GM12878 (cell line): ENCODE data around the gene TEKT5. TPM values are rescaled to one million over a fixed set of nuclear protein-coding genes. Genes with fewer than 3 reads are reported as not detected.

Experiments used
- ATAC-seq: fragments of 200-7000 bp; cut with Tn5 transposase; 3 replicates; pipeline ENCODE4 v1.9.1; 2020; ENCODE audit warnings: mild to moderate bottlenecking, moderate library complexity
- BruUV-seq: library from RNA; stranded (reverse); fragments of 400-500 nt; replicated peaks from 2 replicates; lab custom pipeline; 2021; lab: Mats Ljungman, UMichigan
- CTCF ChIA-PET: fragments of 300-600 bp; sonication (Branson Sonifier 250); formaldehyde crosslinking; extraction: SDS; loops from one replicate; lab custom pipeline; 2021; ENCODE audit warnings: inconsistent platforms; lab: Yijun Ruan, JAX
- POLR2A ChIA-PET: fragments of 350-600 bp; formaldehyde crosslinking; extraction: SDS; loops from one replicate; lab custom pipeline; 2021; ENCODE audit warnings: inconsistent platforms; lab: Charles Lee
- RAD21 ChIA-PET: fragments of 300-600 bp; sonication (Branson Sonifier 250); formaldehyde crosslinking; loops from one replicate; lab custom pipeline; 2023; ENCODE audit warnings: antibody characterized with exemption; ENCODE audit not compliant: unreplicated experiment; lab: Charles Lee
- SMC1A ChIA-PET: fragments of 300-600 bp; sonication (Branson Sonifier 250); formaldehyde crosslinking; loops from one replicate; lab custom pipeline; 2023; ENCODE audit not compliant: unreplicated experiment, uncharacterized antibody; lab: Charles Lee
- DNase-seq: peaks from one replicate; pipeline ENCODE4 v3.0.0-alpha.2; 2011; ENCODE audit warnings: low read depth, low spot score
- FAIRE-seq: peaks from 3 replicates; lab custom pipeline; 2011; peaks lifted over from hg19 to GRCh38; lab: Jason Lieb, UNC
- H2AFZ ChIP-seq: 2 replicates; pipeline ENCODE4 v1.6.0; 2011; ENCODE audit warnings: low read depth, low read length, control low read depth; ENCODE audit not compliant: control insufficient read depth
- H3K27ac ChIP-seq: 2 replicates; pipeline ENCODE4 v1.5.1; 2011; ENCODE audit warnings: control low read depth; ENCODE audit not compliant: control insufficient read depth, insufficient read depth
- H3K27me3 ChIP-seq, 2 experiments: replicated peaks in 1 of 2; 2 replicates each; pipeline versions ENCODE4 v1.6.0 to v1.6.1; 2011; ENCODE audit warnings: low read length in 1 of 2; ENCODE audit not compliant: control insufficient read depth in 2 of 2, insufficient read depth in 2 of 2
- H3K36me3 ChIP-seq, 2 experiments: 2 replicates each; pipeline ENCODE4 v1.5.1; 2011; ENCODE audit warnings: low read length in 1 of 2; ENCODE audit not compliant: control insufficient read depth in 2 of 2, insufficient read depth in 2 of 2
- H3K4me1 ChIP-seq: 2 replicates; pipeline ENCODE4 v1.6.1; 2011; ENCODE audit warnings: mild to moderate bottlenecking, low read length, moderate library complexity, mixed read lengths; ENCODE audit not compliant: control insufficient read depth, insufficient read depth
- H3K4me2 ChIP-seq: 2 replicates; pipeline ENCODE4 v1.6.0; 2011; ENCODE audit warnings: control low read depth; ENCODE audit not compliant: control insufficient read depth, insufficient read depth
- H3K4me3 ChIP-seq: fragments of 200-600 bp; sonication (generic); 2 replicates; pipeline ENCODE4 v1.5.1; 2016
- H3K79me2 ChIP-seq: 2 replicates; pipeline ENCODE4 v1.6.0; 2011; ENCODE audit warnings: low read length; ENCODE audit not compliant: control insufficient read depth, insufficient read depth
- H3K9ac ChIP-seq: 2 replicates; pipeline ENCODE4 v1.8.0; 2011; ENCODE audit warnings: low read length, control low read depth, mixed read lengths; ENCODE audit not compliant: control insufficient read depth, insufficient read depth
- H3K9me3 ChIP-seq: replicated peaks from 3 replicates; pipeline ENCODE4 v1.5.1; 2011; ENCODE audit warnings: mild to moderate bottlenecking, low read length; ENCODE audit not compliant: control insufficient read depth, insufficient read depth
- H4K20me1 ChIP-seq: 2 replicates; pipeline ENCODE4 v1.6.0; 2011; ENCODE audit not compliant: control insufficient read depth, insufficient read depth
- CBX3 ChIP-seq: fragments of 200-600 bp; sonication (generic); IDR thresholded peaks from 2 replicates; pipeline ENCODE4 v1.6.1; 2016; ENCODE audit warnings: low read depth, borderline replicate concordance
- CHD1 ChIP-seq: IDR thresholded peaks from 2 replicates; pipeline ENCODE4 v1.6.1; 2012; ENCODE audit warnings: low read depth, low read length, improper control_type of control experiment
- CHD4 ChIP-seq: fragments of 200-600 bp; sonication (generic); IDR thresholded peaks from 2 replicates; pipeline ENCODE4 v1.6.1; 2016; ENCODE audit warnings: mild to moderate bottlenecking
- ETV6 ChIP-seq, 2 experiments: fragments of 450-650 bp in 1 of 2; IDR thresholded peaks in 1 of 2; conservative IDR thresholded peaks in 1 of 2; 2 replicates each; pipeline ENCODE4 v1.6.1; 2014; ENCODE audit warnings: antibody characterized with exemption in 1 of 2, borderline replicate concordance in 1 of 2, low read depth in 1 of 2, mild to moderate bottlenecking in 1 of 2, moderate library complexity in 1 of 2
- POLR2AphosphoS2 ChIP-seq: IDR thresholded peaks from 2 replicates; pipeline ENCODE4 v1.6.1; 2011; ENCODE audit warnings: low read depth, mild to moderate bottlenecking, low read length, improper control_type of control experiment, moderate library complexity
- POU2F2 ChIP-seq: IDR thresholded peaks from 3 replicates; pipeline ENCODE4 v1.6.1; 2011; ENCODE audit warnings: low read depth, mild to moderate bottlenecking, low read length, borderline replicate concordance
- STAT3 ChIP-seq: IDR thresholded peaks from 2 replicates; pipeline ENCODE4 v1.6.1; 2011; ENCODE audit warnings: low read depth, low read length, improper control_type of control experiment
- TBL1XR1 ChIP-seq: IDR thresholded peaks from 2 replicates; pipeline ENCODE4 v1.6.1; 2012; ENCODE audit warnings: low read depth, low read length, improper control_type of control experiment
- ZNF207 ChIP-seq: fragments of 450-650 bp; IDR thresholded peaks from 2 replicates; pipeline ENCODE4 v1.6.1; 2014; ENCODE audit warnings: antibody characterized with exemption, mild to moderate bottlenecking, borderline replicate concordance
- ZNF592 ChIP-seq: fragments of 450-650 bp; IDR thresholded peaks from 2 replicates; pipeline ENCODE4 v1.6.1; 2017; ENCODE audit warnings: mild to moderate bottlenecking, moderate library complexity
- WGBS: methylation state at CpG from one replicate; pipeline ENCODE4 v1.1.6; 2016; ENCODE audit warnings: low lambda C conversion rate; ENCODE audit not compliant: insufficient replicate concordance, insufficient coverage; ENCODE audit errors: missing lambda C conversion rate; 5-methylcytosine and 5-hydroxymethylcytosine counted together
- in situ Hi-C: fragments of 300-500 bp; cut with MboI; formaldehyde crosslinking; loops from 9 replicates; pipeline ENCODE4 v1.14.3; 2018; ENCODE audit warnings: mixed read lengths
- intact Hi-C: fragments of 100-400 bp; cut with micrococcal nuclease; formaldehyde crosslinking; loops from one replicate; pipeline ENCODE4 v1.14.2; 2022; ENCODE audit not compliant: unreplicated experiment
- polyA plus RNA-seq, 11 experiments: library from polyadenylated mRNA; depleted of rRNA in 4 of 11; unstranded in 6 of 11; stranded (reverse) in 5 of 11; fragments of >200 nt; fragmentation: Nextera tagmentation in 4 of 11; fragmentation: Illumina TruSeq in 1 of 11; extraction: Ambion mirVana in 4 of 11; extraction: Trizol in 1 of 11; gene quantifications; 1 replicate in 1 of 11; 2 replicates in 10 of 11; pipeline versions ENCODE4 v1.2.1 to v1.2.3, GENCODE V29; 2011 to 2016; ENCODE audit warnings: inconsistent platforms in 2 of 11, missing spikeins in 2 of 11, low read depth in 1 of 11
- total RNA-seq, 4 experiments: library from RNA; depleted of rRNA in 3 of 4; stranded (reverse); fragments of >200 nt in 3 of 4; fragmentation: Illumina TruSeq in 1 of 4; extraction: Trizol in 1 of 4; gene quantifications; 2 replicates each; pipeline versions ENCODE4 v1.2.1 to v1.2.3, GENCODE V29; 2013 to 2021
- TF ChIP-seq, protein P1 (sequence below): fragments of 450-650 bp; formaldehyde crosslinking; IDR thresholded peaks from 2 replicates; pipeline ENCODE4 v1.5.0; 2022; ENCODE audit warnings: mild to moderate bottlenecking, missing genetic modification characterization

TEKT5 gene
- total and polyA plus RNA-seq, 10 of the 15 experiments (the other 5 are each of a cell fraction or from before 2014, with no cell fraction given), result 0.19 to 2.2 (median 0.68) TPM; not detected in 1

DNA sequence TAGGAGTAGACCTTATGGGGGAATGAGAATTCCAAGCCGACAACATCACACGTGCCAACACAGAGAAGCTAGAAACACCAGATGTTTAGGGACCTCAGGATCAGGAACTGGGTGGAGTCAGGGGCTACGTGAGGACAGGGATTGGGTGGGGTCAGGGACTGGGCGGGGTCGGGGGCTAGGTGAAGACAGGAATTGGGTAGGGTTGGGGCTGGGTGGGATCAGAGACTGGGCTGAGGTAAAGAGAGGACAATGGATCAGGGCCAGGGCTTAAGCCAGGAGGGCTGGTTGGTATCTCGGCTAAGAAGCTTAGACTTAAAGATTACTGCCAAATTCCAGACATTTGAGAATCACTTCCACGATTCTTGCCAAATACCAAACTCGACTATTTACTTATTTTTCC lies 11.6 kb downstream of the TEKT5 start:
- no peak overlapping the region for H3K27ac ChIP-seq
- no peak overlapping the region for H3K4me2 ChIP-seq
- no peak overlapping the region for H2AFZ ChIP-seq
- intact Hi-C loops (no loop called here), in situ Hi-C loops (no loop called here)
- H3K4me1 ChIP-seq, result no peaks in the 10 kb centered on the region
- H3K9me3 ChIP-seq, result no peaks in the 10 kb centered on the region
- no TSS peak for BruUV-seq
- ChIA-PET CTCF (no interaction called here), RAD21 (no interaction called here), POLR2A (no interaction called here), SMC1A (interaction anchor here (0.6 kb wide), 1 partner anchor 168 kb away, joined by 5 read pairs; no protein-coding TSS in a partner anchor)
- FAIRE-seq (no peak), ATAC-seq (no peak), DNase-seq (no peak)
- peaks cover 0 to 5% of the 10 kb centered on the region in 2 experiments; a peak in 3 of 4 replicates for H3K27me3 ChIP-seq
- no peak for TF ChIP-seq TBL1XR1
- TF ChIP-seq ETV6 (conservative IDR thresholded peaks at IDR 0.05 in 1 of 2, IDR thresholded peaks at IDR 0.05 in 1 of 2; ENCODE audit: borderline replicate concordance in 1 of 2, low read depth in 1 of 2), result no peak
- TF ChIP-seq POU2F2, result no peak
- no peak for TF ChIP-seq POLR2AphosphoS2
- TF ChIP-seq STAT3, result no peak
- TF ChIP-seq, protein P1, sequence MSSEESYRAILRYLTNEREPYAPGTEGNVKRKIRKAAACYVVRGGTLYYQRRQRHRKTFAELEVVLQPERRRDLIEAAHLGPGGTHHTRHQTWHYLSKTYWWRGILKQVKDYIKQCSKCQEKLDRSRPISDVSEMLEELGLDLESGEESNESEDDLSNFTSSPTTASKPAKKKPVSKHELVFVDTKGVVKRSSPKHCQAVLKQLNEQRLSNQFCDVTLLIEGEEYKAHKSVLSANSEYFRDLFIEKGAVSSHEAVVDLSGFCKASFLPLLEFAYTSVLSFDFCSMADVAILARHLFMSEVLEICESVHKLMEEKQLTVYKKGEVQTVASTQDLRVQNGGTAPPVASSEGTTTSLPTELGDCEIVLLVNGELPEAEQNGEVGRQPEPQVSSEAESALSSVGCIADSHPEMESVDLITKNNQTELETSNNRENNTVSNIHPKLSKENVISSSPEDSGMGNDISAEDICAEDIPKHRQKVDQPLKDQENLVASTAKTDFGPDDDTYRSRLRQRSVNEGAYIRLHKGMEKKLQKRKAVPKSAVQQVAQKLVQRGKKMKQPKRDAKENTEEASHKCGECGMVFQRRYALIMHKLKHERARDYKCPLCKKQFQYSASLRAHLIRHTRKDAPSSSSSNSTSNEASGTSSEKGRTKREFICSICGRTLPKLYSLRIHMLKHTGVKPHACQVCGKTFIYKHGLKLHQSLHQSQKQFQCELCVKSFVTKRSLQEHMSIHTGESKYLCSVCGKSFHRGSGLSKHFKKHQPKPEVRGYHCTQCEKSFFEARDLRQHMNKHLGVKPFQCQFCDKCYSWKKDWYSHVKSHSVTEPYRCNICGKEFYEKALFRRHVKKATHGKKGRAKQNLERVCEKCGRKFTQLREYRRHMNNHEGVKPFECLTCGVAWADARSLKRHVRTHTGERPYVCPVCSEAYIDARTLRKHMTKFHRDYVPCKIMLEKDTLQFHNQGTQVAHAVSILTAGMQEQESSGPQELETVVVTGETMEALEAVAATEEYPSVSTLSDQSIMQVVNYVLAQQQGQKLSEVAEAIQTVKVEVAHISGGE (CRISPR knock-in tag), result no peak
- TF ChIP-seq ZNF207, result no peak
- TF ChIP-seq CBX3, result no peak
- TF ChIP-seq ZNF592, result no peak
- TF ChIP-seq CHD4, result no peak
- no peak for TF ChIP-seq CHD1
- H3K36me3 ChIP-seq, result no peaks in the 10 kb centered on the region
- no peak overlapping the region for H3K4me3 ChIP-seq
- WGBS, result 40% methylated on average over 8 of the region's 8 CpGs
- no peak overlapping the region for H3K9ac ChIP-seq
- H4K20me1 ChIP-seq, result no peaks in the 10 kb centered on the region
- H3K79me2 ChIP-seq, result no peaks in the 10 kb centered on the region
